Measurements from ENCODE around the gene CCDC102A.

CCDC102A gene

DNA sequence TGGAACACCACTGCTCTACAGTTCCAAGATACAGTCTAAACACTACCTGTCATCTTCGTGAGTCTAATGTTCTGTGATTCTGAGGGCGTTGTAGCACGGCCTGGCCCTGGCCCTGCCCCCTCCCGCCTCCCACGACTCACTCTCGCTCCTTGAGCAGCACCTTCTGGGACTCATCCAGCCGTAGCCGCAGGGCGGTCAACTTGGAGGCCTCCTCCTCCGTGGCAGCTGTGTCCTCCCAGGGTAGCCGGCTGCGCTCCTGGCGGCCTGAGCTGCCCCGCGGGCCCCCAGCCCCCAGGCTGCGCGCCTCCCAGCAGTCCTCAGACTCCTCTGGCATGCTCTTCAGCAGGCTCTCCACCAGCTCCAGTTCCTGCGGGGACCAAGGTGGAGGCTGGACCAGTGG, 10.6 kb downstream of the CCDC102A start:
- TF ChIP-seq EGR1 (IDR thresholded peaks at IDR 0.05) (no peak), TEAD4 (IDR thresholded peaks at IDR 0.05) (no peak), EP300 (IDR thresholded peaks at IDR 0.05; ENCODE audit: borderline replicate concordance) (no peak), RAD21 (IDR thresholded peaks at IDR 0.05; ENCODE audit: low read depth) (no peak), CEBPB (IDR thresholded peaks at IDR 0.05) (no peak), NFIC (IDR thresholded peaks at IDR 0.05) (no peak), FOXM1 (IDR thresholded peaks at IDR 0.05; ENCODE audit: borderline replicate concordance, low read depth) (no peak)
- TF ChIP-seq, protein P1, sequence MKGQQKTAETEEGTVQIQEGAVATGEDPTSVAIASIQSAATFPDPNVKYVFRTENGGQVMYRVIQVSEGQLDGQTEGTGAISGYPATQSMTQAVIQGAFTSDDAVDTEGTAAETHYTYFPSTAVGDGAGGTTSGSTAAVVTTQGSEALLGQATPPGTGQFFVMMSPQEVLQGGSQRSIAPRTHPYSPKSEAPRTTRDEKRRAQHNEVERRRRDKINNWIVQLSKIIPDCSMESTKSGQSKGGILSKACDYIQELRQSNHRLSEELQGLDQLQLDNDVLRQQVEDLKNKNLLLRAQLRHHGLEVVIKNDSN (IDR thresholded peaks at IDR 0.05) = no peak
- TF ChIP-seq, protein P2, sequence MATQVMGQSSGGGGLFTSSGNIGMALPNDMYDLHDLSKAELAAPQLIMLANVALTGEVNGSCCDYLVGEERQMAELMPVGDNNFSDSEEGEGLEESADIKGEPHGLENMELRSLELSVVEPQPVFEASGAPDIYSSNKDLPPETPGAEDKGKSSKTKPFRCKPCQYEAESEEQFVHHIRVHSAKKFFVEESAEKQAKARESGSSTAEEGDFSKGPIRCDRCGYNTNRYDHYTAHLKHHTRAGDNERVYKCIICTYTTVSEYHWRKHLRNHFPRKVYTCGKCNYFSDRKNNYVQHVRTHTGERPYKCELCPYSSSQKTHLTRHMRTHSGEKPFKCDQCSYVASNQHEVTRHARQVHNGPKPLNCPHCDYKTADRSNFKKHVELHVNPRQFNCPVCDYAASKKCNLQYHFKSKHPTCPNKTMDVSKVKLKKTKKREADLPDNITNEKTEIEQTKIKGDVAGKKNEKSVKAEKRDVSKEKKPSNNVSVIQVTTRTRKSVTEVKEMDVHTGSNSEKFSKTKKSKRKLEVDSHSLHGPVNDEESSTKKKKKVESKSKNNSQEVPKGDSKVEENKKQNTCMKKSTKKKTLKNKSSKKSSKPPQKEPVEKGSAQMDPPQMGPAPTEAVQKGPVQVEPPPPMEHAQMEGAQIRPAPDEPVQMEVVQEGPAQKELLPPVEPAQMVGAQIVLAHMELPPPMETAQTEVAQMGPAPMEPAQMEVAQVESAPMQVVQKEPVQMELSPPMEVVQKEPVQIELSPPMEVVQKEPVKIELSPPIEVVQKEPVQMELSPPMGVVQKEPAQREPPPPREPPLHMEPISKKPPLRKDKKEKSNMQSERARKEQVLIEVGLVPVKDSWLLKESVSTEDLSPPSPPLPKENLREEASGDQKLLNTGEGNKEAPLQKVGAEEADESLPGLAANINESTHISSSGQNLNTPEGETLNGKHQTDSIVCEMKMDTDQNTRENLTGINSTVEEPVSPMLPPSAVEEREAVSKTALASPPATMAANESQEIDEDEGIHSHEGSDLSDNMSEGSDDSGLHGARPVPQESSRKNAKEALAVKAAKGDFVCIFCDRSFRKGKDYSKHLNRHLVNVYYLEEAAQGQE (IDR thresholded peaks at IDR 0.05; ENCODE audit: low read depth) = no peak

DNA sequence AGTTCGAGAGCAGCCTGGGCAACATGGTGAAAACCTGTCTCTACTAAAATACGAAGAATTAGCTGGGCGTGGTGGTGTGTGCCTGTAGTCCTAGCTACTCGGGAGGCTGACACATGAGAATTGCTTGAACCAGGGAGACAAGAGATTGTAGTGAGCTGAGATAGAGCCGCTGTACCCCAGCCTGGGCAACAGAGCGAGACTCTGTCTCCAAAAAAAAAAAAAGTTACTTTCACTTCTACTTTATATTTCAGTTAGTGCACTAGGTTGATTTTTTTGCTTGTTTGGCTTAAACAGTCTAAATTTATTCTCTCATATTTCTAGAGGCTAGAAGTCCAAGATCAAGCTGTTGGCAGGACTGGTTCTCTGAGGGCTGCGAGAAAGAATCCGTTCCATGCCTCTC, 13.4 kb downstream of the CCDC102A start:
- TF ChIP-seq CREB1 (IDR thresholded peaks at IDR 0.05; ENCODE audit: low read depth) (no peak), TAF1 (IDR thresholded peaks at IDR 0.05; ENCODE audit: low read depth) (no peak), TCF12 (IDR thresholded peaks at IDR 0.05; ENCODE audit: low read depth) (no peak), ZBTB7A (IDR thresholded peaks at IDR 0.05; ENCODE audit: low read depth) (no peak), FOXM1 (IDR thresholded peaks at IDR 0.05; ENCODE audit: borderline replicate concordance, low read depth) (no peak), RAD21 (IDR thresholded peaks at IDR 0.05; ENCODE audit: low read depth) (no peak), EP300 (IDR thresholded peaks at IDR 0.05; ENCODE audit: borderline replicate concordance) (no peak), TEAD4 (IDR thresholded peaks at IDR 0.05) (no peak), YY1 (IDR thresholded peaks at IDR 0.05; ENCODE audit: low read depth) (no peak), CEBPB (IDR thresholded peaks at IDR 0.05) (no peak), EGR1 (IDR thresholded peaks at IDR 0.05) (no peak), NFIC (IDR thresholded peaks at IDR 0.05) (no peak)
- TF ChIP-seq, protein P2 (IDR thresholded peaks at IDR 0.05; ENCODE audit: low read depth) = no peak
- TF ChIP-seq, protein P3, sequence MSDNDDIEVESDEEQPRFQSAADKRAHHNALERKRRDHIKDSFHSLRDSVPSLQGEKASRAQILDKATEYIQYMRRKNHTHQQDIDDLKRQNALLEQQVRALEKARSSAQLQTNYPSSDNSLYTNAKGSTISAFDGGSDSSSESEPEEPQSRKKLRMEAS (IDR thresholded peaks at IDR 0.05) = no peak
- TF ChIP-seq, protein P1 (IDR thresholded peaks at IDR 0.05) = no peak

DNA sequence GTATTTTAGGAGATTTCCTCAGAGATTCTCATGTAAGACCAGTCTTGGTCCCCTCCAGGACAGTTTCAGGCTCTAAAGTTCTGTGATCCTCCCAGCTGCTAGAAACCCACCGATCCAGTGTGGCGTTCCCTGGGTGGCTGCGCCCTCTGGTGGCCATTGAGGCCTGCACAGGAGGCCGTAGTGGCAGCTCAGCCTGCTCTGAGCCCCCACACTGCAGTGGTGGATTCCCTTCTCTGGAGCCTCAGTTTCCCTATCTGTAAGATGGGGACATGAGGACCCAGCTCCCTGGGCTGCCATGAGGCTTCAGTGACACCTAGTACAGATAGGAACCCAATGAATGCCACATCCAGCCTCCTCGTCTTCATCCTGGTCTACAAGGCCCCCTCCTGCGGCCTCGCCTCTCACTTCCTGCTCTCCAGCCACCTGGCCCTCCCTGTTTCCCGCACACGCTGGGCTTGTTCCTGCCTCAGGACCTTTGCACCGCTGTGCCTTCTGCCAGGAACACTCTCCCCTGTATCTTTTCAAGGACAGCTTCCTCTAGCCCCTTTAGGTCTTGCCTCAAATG, 16.5 kb downstream of the CCDC102A start:
- TF ChIP-seq RAD21 (IDR thresholded peaks at IDR 0.05; ENCODE audit: low read depth) = peak; percentile 97
- TF ChIP-seq ZBTB7A (IDR thresholded peaks at IDR 0.05; ENCODE audit: low read depth) = no peak

DNA sequence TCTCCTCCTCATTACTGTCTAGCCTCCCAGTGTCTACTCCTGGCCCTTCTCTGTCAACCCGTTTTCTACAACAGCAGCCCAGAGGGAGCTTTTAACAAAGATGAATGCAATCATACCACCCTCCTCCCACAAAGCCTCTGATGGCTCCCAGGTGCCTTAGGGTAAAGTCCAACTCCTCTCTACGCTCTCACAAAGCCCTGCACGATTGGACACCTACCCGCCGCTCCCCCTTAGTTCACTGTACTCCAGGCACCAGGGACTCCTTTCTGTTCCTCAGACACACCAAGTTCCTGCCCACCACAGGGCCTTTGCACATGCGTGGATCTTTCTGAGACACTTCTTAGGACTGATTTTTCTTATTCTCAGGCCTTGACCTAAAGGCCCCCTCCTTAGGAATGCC, 17.4 kb downstream of the CCDC102A start:
- TF ChIP-seq CREB1 (IDR thresholded peaks at IDR 0.05; ENCODE audit: low read depth) (no peak), EGR1 (IDR thresholded peaks at IDR 0.05) (no peak), FOXM1 (IDR thresholded peaks at IDR 0.05; ENCODE audit: borderline replicate concordance, low read depth) (no peak), TCF12 (IDR thresholded peaks at IDR 0.05; ENCODE audit: low read depth) (no peak), ZBTB7A (IDR thresholded peaks at IDR 0.05; ENCODE audit: low read depth) (no peak)
- TF ChIP-seq, protein P2 (IDR thresholded peaks at IDR 0.05; ENCODE audit: low read depth) = no peak
- TF ChIP-seq, protein P3 (IDR thresholded peaks at IDR 0.05) = no peak

DNA sequence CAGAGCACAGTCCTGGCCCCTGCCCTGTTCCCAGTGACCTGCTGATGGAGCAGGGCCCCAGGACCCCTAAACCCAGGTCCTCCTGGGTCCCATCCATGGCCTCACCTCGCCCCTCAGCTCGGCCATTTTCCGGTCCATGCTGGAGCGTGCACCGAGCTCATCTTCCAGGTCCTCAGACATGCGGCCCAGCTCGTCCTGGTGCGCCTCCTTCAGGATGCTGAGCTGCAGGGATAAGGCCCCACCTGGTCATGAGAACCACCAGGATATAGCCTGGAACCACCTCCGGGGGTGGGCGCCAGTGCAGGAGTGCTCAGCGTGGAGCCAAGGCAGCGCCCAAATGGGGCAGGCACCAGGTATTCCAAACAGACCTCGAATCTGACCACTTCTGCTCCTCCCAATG, 17.9 kb downstream of the CCDC102A start:
- TF ChIP-seq ZBTB7A (IDR thresholded peaks at IDR 0.05; ENCODE audit: low read depth) (no peak), FOXM1 (IDR thresholded peaks at IDR 0.05; ENCODE audit: borderline replicate concordance, low read depth) (no peak), EP300 (IDR thresholded peaks at IDR 0.05; ENCODE audit: borderline replicate concordance) (no peak), TEAD4 (IDR thresholded peaks at IDR 0.05) (no peak), CEBPB (IDR thresholded peaks at IDR 0.05) (no peak), RAD21 (IDR thresholded peaks at IDR 0.05; ENCODE audit: low read depth) (no peak), YY1 (IDR thresholded peaks at IDR 0.05; ENCODE audit: low read depth) (no peak)
- TF ChIP-seq, protein P2 (IDR thresholded peaks at IDR 0.05; ENCODE audit: low read depth) = no peak
